ENCODE data around the gene CPEB1.

- no peak for TF ChIP-seq EP300 (IDR thresholded peaks at IDR 0.05)
- no peak for TF ChIP-seq BHLHE40 (IDR thresholded peaks at IDR 0.05; ENCODE audit: low read depth, low read length)
- TF ChIP-seq EHF (CRISPR knock-in tag; IDR thresholded peaks at IDR 0.05), result no peak
- no peak for TF ChIP-seq POLR2A (IDR thresholded peaks at IDR 0.05; ENCODE audit: low read length)
Measured at GRCh38 chr15:82585072-82585471, 62.1 kb downstream of the CPEB1 start.

Measured in A549 (cell line).